Neuron (in vitro differentiated cells): ENCODE results near the gene NDFIP2.
A peak's percentile ranks its signal among the peaks of the same experiment; 100 is the strongest.

ENCODE experiments used
- H2AFZ ChIP-seq: one replicate; pipeline ENCODE4 v1.6.1; 2013; ENCODE audit warnings: low read depth, mild to moderate bottlenecking, inconsistent platforms, low read length, moderate library complexity
- H3K27me3 ChIP-seq: one replicate; pipeline ENCODE4 v1.6.1; 2013; ENCODE audit warnings: low read length; ENCODE audit not compliant: insufficient read depth
- H3K36me3 ChIP-seq: one replicate; pipeline ENCODE4 v1.6.1; 2013; ENCODE audit warnings: low read length; ENCODE audit not compliant: insufficient read depth
- H3K4me1 ChIP-seq: one replicate; pipeline ENCODE4 v1.6.1; 2013; ENCODE audit warnings: low read length; ENCODE audit not compliant: insufficient read depth
- H3K4me3 ChIP-seq: 2 replicates; pipeline ENCODE4 v1.5.1; 2013; ENCODE audit warnings: mild to moderate bottlenecking, low read length, moderate library complexity
- H3K9me3 ChIP-seq: one replicate; pipeline ENCODE4 v1.6.1; 2013; ENCODE audit warnings: low read length

NDFIP2 gene

GRCh38 chr13:79480954-79481684, at the start of gene NDFIP2:
Gene NDFIP2 (plus strand): TSS chr13:79481155. CDS start chr13:79481204, 49 bp downstream.
- peak within 1 kb of the TSS; percentile 79 for H3K4me3 ChIP-seq
- peak within 1 kb of the TSS; percentile 87 for H2AFZ ChIP-seq
- no peaks in the 10 kb centered on the region for H3K27me3 ChIP-seq
- H3K36me3 ChIP-seq, result no peaks in the 10 kb centered on the region
- H3K9me3 ChIP-seq, result no peaks in the 10 kb centered on the region
- H3K4me1 ChIP-seq, result peaks cover 26% of the 10 kb centered on the region

GRCh38 chr13:79432086-79432485, 48.9 kb upstream of the NDFIP2 start:
- Histone ChIP-seq H3K36me3 (no peaks in the 10 kb centered on the region), H3K4me1 (peaks cover 16% of the 10 kb centered on the region), H3K27me3 (no peaks in the 10 kb centered on the region), H3K4me3 (no peak overlapping the region), H3K9me3 (peaks cover 4% of the 10 kb centered on the region), H2AFZ (no peak overlapping the region)

GRCh38 chr13:79432992-79433391, 48.0 kb upstream of the NDFIP2 start:
- Histone ChIP-seq H3K4me1 (peaks cover 7% of the 10 kb centered on the region), H3K9me3 (peaks cover 4% of the 10 kb centered on the region), H3K36me3 (no peaks in the 10 kb centered on the region), H2AFZ (no peak overlapping the region), H3K4me3 (no peak overlapping the region), H3K27me3 (no peaks in the 10 kb centered on the region)

- Histone ChIP-seq H2AFZ (no peak overlapping the region), H3K27me3 (no peaks in the 10 kb centered on the region), H3K36me3 (no peaks in the 10 kb centered on the region), H3K4me1 (no peaks in the 10 kb centered on the region), H3K4me3 (no peak overlapping the region), H3K9me3 (peaks cover 4% of the 10 kb centered on the region)
Observed at GRCh38 chr13:79434556-79434955, 46.4 kb upstream of the NDFIP2 start.

GRCh38 chr13:79435561-79435990, 45.4 kb upstream of the NDFIP2 start:
- Histone ChIP-seq H3K4me1 (no peaks in the 10 kb centered on the region), H3K36me3 (no peaks in the 10 kb centered on the region), H3K4me3 (no peak overlapping the region), H3K27me3 (no peaks in the 10 kb centered on the region), H3K9me3 (peaks cover 4% of the 10 kb centered on the region), H2AFZ (no peak overlapping the region)

- no peaks in the 10 kb centered on the region for H3K9me3 ChIP-seq
- no peaks in the 10 kb centered on the region for H3K36me3 ChIP-seq
- no peak overlapping the region for H2AFZ ChIP-seq
- H3K4me3 ChIP-seq, result no peak overlapping the region
- H3K4me1 ChIP-seq, result no peaks in the 10 kb centered on the region
- H3K27me3 ChIP-seq, result no peaks in the 10 kb centered on the region
Observed at GRCh38 chr13:79439275-79439674, 41.7 kb upstream of the NDFIP2 start.

GRCh38 chr13:79440958-79441528, 39.9 kb upstream of the NDFIP2 start:
- H3K27me3 ChIP-seq, result no peaks in the 10 kb centered on the region
- no peak overlapping the region for H2AFZ ChIP-seq
- no peak overlapping the region for H3K4me3 ChIP-seq
- H3K9me3 ChIP-seq, result no peaks in the 10 kb centered on the region
- no peaks in the 10 kb centered on the region for H3K4me1 ChIP-seq
- no peaks in the 10 kb centered on the region for H3K36me3 ChIP-seq

- Histone ChIP-seq H3K27me3 (no peaks in the 10 kb centered on the region), H3K36me3 (no peaks in the 10 kb centered on the region), H3K4me3 (no peak overlapping the region), H3K9me3 (no peaks in the 10 kb centered on the region), H3K4me1 (no peaks in the 10 kb centered on the region), H2AFZ (no peak overlapping the region)
Observed at GRCh38 chr13:79442221-79442620, 38.7 kb upstream of the NDFIP2 start.

- H3K27me3 ChIP-seq, result no peaks in the 10 kb centered on the region
- H3K9me3 ChIP-seq, result no peaks in the 10 kb centered on the region
- no peak overlapping the region for H3K4me3 ChIP-seq
- H3K36me3 ChIP-seq, result no peaks in the 10 kb centered on the region
- H3K4me1 ChIP-seq, result no peaks in the 10 kb centered on the region
- no peak overlapping the region for H2AFZ ChIP-seq
Observed at GRCh38 chr13:79442706-79443105, 38.2 kb upstream of the NDFIP2 start.

GRCh38 chr13:79445968-79446645, 34.8 kb upstream of the NDFIP2 start:
- Histone ChIP-seq H3K36me3 (no peaks in the 10 kb centered on the region), H3K9me3 (no peaks in the 10 kb centered on the region), H3K27me3 (no peaks in the 10 kb centered on the region), H2AFZ (no peak overlapping the region), H3K4me3 (no peak overlapping the region), H3K4me1 (peaks cover under 1% of the 10 kb centered on the region)

GRCh38 chr13:79447141-79447540, 33.8 kb upstream of the NDFIP2 start:
- Histone ChIP-seq H3K36me3 (no peaks in the 10 kb centered on the region), H3K4me1 (peaks cover 10% of the 10 kb centered on the region), H3K9me3 (no peaks in the 10 kb centered on the region), H2AFZ (no peak overlapping the region), H3K27me3 (no peaks in the 10 kb centered on the region), H3K4me3 (no peak overlapping the region)

GRCh38 chr13:79447741-79448140, 33.2 kb upstream of the NDFIP2 start:
- H2AFZ ChIP-seq, result no peak overlapping the region
- peaks cover 11% of the 10 kb centered on the region for H3K4me1 ChIP-seq
- H3K27me3 ChIP-seq, result no peaks in the 10 kb centered on the region
- no peaks in the 10 kb centered on the region for H3K9me3 ChIP-seq
- H3K36me3 ChIP-seq, result no peaks in the 10 kb centered on the region
- H3K4me3 ChIP-seq, result no peak overlapping the region

- Histone ChIP-seq H3K9me3 (no peaks in the 10 kb centered on the region), H3K4me1 (peaks cover 11% of the 10 kb centered on the region), H3K4me3 (no peak overlapping the region), H2AFZ (no peak overlapping the region), H3K27me3 (no peaks in the 10 kb centered on the region), H3K36me3 (no peaks in the 10 kb centered on the region)
Observed at GRCh38 chr13:79448413-79448812, 32.5 kb upstream of the NDFIP2 start.
